ENCODE data around the gene MUC15. TPM values are rescaled to one million over a fixed set of nuclear protein-coding genes. Genes with fewer than 3 reads are reported as not detected.

Gene MUC15
- total and polyA plus RNA-seq, 2 donors (not counting 1 experiment from before 2014, with no cell fraction given), result not detected

- Histone ChIP-seq H3K9me3 (ENCODE audit: control insufficient read depth, insufficient read depth, low read depth, low read length) (no peaks in the 10 kb centered on the region), H3K27ac (ENCODE audit: insufficient read depth, low read length) (no peak overlapping the region), H3K36me3 (ENCODE audit: control insufficient read depth, insufficient read depth, low read length) (no peaks in the 10 kb centered on the region), H3K79me2 (ENCODE audit: control insufficient read depth, insufficient read depth, low read length) (no peaks in the 10 kb centered on the region), H3K4me3 (replicated peaks in 1 of 4; ENCODE audit: control extremely low read depth in 1 of 4, insufficient read depth in 1 of 4, low read depth in 3 of 4, low read length in 4 of 4) (no peak overlapping the region), H4K20me1 (ENCODE audit: control insufficient read depth, extremely low read depth, insufficient read depth, low read length) (no peaks in the 10 kb centered on the region), H3K4me2 (ENCODE audit: extremely low read depth, insufficient read depth, low read length) (no peak overlapping the region), H3K27me3 (ENCODE audit: control insufficient read depth, insufficient read depth, low read length) (no peaks in the 10 kb centered on the region), H3K4me1 (ENCODE audit: control insufficient read depth, extremely low read depth, insufficient read depth, low read length) (no peaks in the 10 kb centered on the region), H3K9ac (ENCODE audit: insufficient read depth, low read length) (no peak overlapping the region), H2AFZ (ENCODE audit: low read length) (no peak overlapping the region)
- TF ChIP-seq CTCF (conservative IDR thresholded peaks at IDR 0.05 in 1 of 2, IDR thresholded peaks at IDR 0.05 in 1 of 2; ENCODE audit: low read depth in 1 of 2, low read length in 2 of 2) (no peak), EZH2 (IDR thresholded peaks at IDR 0.05; ENCODE audit: low read length, missing control alignments) (no peak)
- DNase-seq (ENCODE audit: low read depth in 2 of 2), result no peak
Observed at GRCh38 chr11:26557666-26558065, 14.4 kb downstream of the MUC15 start.

GRCh38 chr11:26556582-26556981, 15.5 kb downstream of the MUC15 start:
- no peak overlapping the region for H3K4me2 ChIP-seq (ENCODE audit: extremely low read depth, insufficient read depth, low read length)
- no peak for DNase-seq (ENCODE audit: low read depth in 2 of 2)
- H4K20me1 ChIP-seq (ENCODE audit: control insufficient read depth, extremely low read depth, insufficient read depth, low read length), result no peaks in the 10 kb centered on the region
- no peak overlapping the region for H3K27ac ChIP-seq (ENCODE audit: insufficient read depth, low read length)
- no peaks in the 10 kb centered on the region for H3K27me3 ChIP-seq (ENCODE audit: control insufficient read depth, insufficient read depth, low read length)
- H3K79me2 ChIP-seq (ENCODE audit: control insufficient read depth, insufficient read depth, low read length), result no peaks in the 10 kb centered on the region
- no peaks in the 10 kb centered on the region for H3K4me1 ChIP-seq (ENCODE audit: control insufficient read depth, extremely low read depth, insufficient read depth, low read length)
- no peak for TF ChIP-seq EZH2 (IDR thresholded peaks at IDR 0.05; ENCODE audit: low read length, missing control alignments)
- TF ChIP-seq CTCF (conservative IDR thresholded peaks at IDR 0.05 in 1 of 2, IDR thresholded peaks at IDR 0.05 in 1 of 2; ENCODE audit: low read depth in 1 of 2, low read length in 2 of 2), result no peak
- no peak overlapping the region for H2AFZ ChIP-seq (ENCODE audit: low read length)
- no peak overlapping the region for H3K9ac ChIP-seq (ENCODE audit: insufficient read depth, low read length)
- H3K36me3 ChIP-seq (ENCODE audit: control insufficient read depth, insufficient read depth, low read length), result no peaks in the 10 kb centered on the region
- no peak overlapping the region for H3K4me3 ChIP-seq (replicated peaks in 1 of 4; ENCODE audit: control extremely low read depth in 1 of 4, insufficient read depth in 1 of 4, low read depth in 3 of 4, low read length in 4 of 4)
- no peaks in the 10 kb centered on the region for H3K9me3 ChIP-seq (ENCODE audit: control insufficient read depth, insufficient read depth, low read depth, low read length)

- no peak for TF ChIP-seq CTCF (conservative IDR thresholded peaks at IDR 0.05 in 1 of 2, IDR thresholded peaks at IDR 0.05 in 1 of 2; ENCODE audit: low read depth in 1 of 2, low read length in 2 of 2)
- TF ChIP-seq EZH2 (IDR thresholded peaks at IDR 0.05; ENCODE audit: low read length, missing control alignments), result no peak
- no peak overlapping the region for H3K4me2 ChIP-seq (ENCODE audit: extremely low read depth, insufficient read depth, low read length)
- no peaks in the 10 kb centered on the region for H3K36me3 ChIP-seq (ENCODE audit: control insufficient read depth, insufficient read depth, low read length)
- no peaks in the 10 kb centered on the region for H3K4me1 ChIP-seq (ENCODE audit: control insufficient read depth, extremely low read depth, insufficient read depth, low read length)
- no peaks in the 10 kb centered on the region for H3K79me2 ChIP-seq (ENCODE audit: control insufficient read depth, insufficient read depth, low read length)
- no peaks in the 10 kb centered on the region for H3K9me3 ChIP-seq (ENCODE audit: control insufficient read depth, insufficient read depth, low read depth, low read length)
- no peaks in the 10 kb centered on the region for H3K27me3 ChIP-seq (ENCODE audit: control insufficient read depth, insufficient read depth, low read length)
- H3K9ac ChIP-seq (ENCODE audit: insufficient read depth, low read length), result no peak overlapping the region
- H3K4me3 ChIP-seq (replicated peaks in 1 of 4; ENCODE audit: control extremely low read depth in 1 of 4, insufficient read depth in 1 of 4, low read depth in 3 of 4, low read length in 4 of 4), result no peak overlapping the region
- no peaks in the 10 kb centered on the region for H4K20me1 ChIP-seq (ENCODE audit: control insufficient read depth, extremely low read depth, insufficient read depth, low read length)
- H2AFZ ChIP-seq (ENCODE audit: low read length), result no peak overlapping the region
- H3K27ac ChIP-seq (ENCODE audit: insufficient read depth, low read length), result no peak overlapping the region
- DNase-seq (ENCODE audit: low read depth in 2 of 2), result no peak
Observed at GRCh38 chr11:26554455-26554854, 17.6 kb downstream of the MUC15 start.
